Stimulated activated CD4-positive, alpha-beta T cell treated with anti-CD3 and anti-CD28 coated beads, TNF-alpha, amount 100 ng/mL, for 24 hours (primary cell): ENCODE data around the gene TBC1D24.
A peak's percentile ranks its signal among the peaks of the same experiment; 100 is the strongest.

Experiments
- DNase-seq, 3 experiments: peaks; one replicate each; pipeline ENCODE4 v3.0.0-alpha.2; 2020; ENCODE audit warnings: low read depth in 3 of 3

TBC1D24 gene

GRCh38 chr16:2516391-2517240 is 41.7 kb downstream of the TBC1D24 start:
- no peak for DNase-seq

GRCh38 chr16:2517954-2518605 is 43.2 kb downstream of the TBC1D24 start:
- DNase-seq, result no peak

DNA sequence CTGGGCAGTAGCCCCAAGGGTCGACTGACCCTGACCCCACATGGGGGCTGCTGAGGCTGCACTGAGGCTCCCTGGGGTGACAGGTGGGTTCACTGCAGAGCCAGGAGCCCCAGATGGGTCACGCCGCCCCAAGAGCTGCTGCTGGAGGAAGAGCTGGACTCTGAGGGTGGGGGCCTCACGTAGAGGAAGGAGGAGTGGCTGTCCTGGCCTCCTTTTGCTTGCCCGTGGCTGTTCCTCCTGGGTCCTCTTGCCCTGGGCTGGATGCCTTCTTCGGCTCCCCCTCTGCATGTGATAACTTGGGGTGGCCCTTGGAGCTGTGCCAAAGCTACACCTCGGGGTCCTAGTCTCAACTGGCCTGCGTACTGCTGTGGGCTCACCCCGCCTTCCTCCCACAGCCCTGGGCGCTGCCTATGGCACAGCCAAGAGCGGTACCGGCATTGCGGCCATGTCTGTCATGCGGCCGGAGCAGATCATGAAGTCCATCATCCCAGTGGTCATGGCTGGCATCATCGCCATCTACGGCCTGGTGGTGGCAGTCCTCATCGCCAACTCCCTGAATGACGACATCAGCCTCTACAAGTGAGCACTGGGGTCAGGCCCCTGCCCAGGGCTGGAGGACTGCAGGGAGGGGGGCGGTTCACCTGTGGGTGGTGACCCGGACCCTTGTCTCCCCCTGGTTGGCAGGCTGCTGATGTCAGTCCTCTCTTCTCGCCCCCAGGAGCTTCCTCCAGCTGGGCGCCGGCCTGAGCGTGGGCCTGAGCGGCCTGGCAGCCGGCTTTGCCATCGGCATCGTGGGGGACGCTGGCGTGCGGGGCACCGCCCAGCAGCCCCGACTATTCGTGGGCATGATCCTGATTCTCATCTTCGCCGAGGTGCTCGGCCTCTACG is 44.1 kb downstream of the TBC1D24 start:
- no peak for DNase-seq

- DNase-seq, result no peak
Measured at GRCh38 chr16:2519711-2520080, 44.8 kb downstream of the TBC1D24 start.

GRCh38 chr16:2520097-2520783 is 45.3 kb downstream of the TBC1D24 start, which contains the start of gene AMDHD2:
Gene AMDHD2, plus strand, starts transcription at chr16:2520371. Its CDS starts 88 bp downstream, at chr16:2520459.
- DNase-seq, result peak; percentile 73 to 86 (median 76)

DNA sequence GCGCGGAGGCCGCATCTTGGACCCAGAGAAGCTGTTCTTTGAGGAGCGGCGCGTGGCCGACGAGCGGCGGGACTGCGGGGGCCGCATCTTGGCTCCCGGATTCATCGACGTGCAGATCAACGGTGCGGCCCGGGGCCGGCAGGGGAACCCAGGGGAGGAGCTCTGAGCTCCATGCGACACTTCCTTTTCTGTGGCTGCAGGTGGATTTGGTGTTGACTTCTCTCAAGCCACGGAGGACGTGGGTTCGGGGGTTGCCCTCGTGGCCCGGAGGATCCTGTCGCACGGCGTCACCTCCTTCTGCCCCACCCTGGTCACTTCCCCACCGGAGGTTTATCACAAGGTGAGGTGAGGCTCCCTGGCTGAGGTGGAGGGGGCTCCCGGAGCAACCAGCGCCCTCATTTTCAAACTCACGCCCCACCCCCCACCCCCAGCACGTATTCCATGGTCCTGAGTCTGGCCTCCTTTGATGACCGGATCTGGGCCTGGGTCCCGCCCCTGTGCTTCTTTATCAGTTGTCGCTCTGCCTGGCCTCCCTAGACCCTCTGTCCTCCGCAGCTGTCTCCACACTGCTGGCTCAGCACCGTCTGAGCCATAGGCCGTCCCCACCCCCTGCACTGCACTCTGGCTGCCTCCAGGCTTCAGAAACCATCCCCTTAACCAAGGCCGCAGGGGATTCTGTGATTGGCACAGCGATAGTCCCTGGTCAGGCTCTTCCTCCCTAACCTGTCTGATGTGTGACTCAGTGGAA is 46.0 kb downstream of the TBC1D24 start:
- DNase-seq, result peak in 1 of 3 experiments; percentile 35

DNA sequence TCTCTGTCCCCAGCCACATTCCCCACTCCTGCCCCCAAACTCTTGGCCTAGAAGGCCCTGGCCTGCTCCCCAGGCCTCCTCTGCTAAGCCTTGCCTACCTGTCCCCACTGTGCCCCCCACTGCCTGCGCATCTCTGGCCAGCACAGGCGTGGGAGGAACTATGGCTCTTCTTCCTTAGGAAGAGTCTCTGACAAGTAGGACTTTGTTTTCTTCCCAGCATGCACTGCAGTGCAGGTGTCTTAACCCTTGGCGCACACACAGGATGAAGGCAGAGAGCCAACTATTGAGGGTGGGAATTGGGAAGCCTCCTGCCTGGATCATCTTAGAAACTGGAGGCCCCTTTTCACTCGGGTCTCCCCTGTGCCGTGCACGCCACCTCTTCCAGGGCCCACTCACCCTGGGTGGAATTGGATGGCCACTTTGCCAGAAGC is 48.9 kb downstream of the TBC1D24 start:
- no peak for DNase-seq

DNA sequence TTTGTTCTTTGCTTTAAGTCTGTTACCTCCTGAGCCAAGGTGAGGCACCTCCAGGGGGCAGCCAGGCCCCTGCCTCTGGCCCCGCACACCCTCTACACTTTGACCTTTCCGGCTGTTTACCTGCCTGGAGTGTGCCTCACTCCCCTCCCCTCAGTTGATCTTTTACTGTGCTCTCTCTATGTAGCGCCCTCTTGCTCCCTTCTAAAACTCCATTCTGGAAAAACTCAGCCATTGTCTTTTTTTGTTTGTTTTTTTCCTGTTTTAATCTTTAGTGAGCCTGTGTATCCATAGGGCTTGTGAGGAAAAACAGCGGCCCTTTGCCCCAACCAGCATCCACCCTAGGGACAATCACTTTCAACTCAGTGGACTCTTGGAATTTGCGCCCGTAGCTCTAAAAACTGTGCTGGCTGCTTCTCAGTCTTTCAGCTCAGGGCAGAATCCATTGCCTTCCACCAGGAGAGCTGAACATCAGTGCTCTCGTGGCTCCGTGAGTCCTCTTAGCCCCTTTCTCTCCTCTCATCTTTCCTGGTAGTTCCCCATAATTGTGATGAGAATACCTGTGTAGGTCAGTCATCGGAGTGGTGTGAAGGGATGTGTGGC is 49.5 kb downstream of the TBC1D24 start:
- no peak for DNase-seq

- no peak for DNase-seq
Measured at GRCh38 chr16:2526135-2526534, 51.2 kb downstream of the TBC1D24 start.

- DNase-seq, result no peak
Measured at GRCh38 chr16:2527071-2527783, 52.3 kb downstream of the TBC1D24 start.

DNA sequence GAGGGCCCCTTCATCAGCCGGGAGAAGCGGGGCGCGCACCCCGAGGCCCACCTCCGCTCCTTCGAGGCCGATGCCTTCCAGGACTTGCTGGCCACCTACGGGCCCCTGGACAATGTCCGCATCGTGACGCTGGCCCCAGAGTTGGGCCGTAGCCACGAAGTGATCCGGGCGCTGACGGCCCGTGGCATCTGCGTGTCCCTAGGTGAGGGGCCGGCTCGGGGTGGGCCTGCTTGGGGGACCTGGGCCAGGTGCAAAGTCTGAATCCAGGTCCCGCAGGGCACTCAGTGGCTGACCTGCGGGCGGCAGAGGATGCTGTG is 52.8 kb downstream of the TBC1D24 start:
- no peak for DNase-seq

DNA sequence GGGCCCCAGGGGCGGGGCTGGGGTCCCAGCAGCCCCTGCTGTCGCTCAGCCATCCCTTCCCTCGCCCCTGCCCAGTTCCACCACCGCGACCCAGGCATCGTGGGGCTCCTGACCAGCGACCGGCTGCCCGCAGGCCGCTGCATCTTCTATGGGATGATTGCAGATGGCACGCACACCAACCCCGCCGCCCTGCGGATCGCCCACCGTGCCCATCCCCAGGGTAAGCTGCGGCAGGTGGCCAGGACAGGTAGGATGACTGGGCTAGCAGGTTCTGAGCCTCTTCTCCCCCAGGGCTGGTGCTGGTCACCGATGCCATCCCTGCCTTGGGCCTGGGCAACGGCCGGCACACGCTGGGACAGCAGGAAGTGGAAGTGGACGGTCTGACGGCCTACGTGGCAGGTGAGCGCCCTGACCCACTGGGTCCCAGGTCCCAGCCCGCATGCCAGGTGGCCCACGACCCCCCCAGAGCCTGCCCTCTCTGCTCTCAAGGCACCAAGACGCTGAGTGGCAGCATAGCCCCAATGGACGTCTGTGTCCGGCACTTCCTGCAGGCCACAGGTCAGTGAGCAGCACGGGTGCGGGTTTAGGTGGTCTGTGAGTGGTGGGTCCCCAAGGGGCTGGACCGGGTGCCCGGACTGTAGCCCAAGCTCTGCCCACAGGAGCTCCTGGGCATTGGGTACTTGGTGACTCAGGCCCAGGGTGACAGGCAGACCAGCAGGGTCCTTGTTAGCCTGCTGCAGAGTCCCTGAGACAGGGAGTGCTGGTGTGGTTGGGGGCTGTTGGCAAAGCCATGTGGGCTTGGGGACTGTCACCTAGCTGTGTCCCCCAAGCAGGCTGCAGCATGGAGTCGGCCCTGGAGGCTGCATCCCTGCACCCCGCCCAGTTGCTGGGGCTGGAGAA is 53.5 kb downstream of the TBC1D24 start:
- no peak for DNase-seq

DNA sequence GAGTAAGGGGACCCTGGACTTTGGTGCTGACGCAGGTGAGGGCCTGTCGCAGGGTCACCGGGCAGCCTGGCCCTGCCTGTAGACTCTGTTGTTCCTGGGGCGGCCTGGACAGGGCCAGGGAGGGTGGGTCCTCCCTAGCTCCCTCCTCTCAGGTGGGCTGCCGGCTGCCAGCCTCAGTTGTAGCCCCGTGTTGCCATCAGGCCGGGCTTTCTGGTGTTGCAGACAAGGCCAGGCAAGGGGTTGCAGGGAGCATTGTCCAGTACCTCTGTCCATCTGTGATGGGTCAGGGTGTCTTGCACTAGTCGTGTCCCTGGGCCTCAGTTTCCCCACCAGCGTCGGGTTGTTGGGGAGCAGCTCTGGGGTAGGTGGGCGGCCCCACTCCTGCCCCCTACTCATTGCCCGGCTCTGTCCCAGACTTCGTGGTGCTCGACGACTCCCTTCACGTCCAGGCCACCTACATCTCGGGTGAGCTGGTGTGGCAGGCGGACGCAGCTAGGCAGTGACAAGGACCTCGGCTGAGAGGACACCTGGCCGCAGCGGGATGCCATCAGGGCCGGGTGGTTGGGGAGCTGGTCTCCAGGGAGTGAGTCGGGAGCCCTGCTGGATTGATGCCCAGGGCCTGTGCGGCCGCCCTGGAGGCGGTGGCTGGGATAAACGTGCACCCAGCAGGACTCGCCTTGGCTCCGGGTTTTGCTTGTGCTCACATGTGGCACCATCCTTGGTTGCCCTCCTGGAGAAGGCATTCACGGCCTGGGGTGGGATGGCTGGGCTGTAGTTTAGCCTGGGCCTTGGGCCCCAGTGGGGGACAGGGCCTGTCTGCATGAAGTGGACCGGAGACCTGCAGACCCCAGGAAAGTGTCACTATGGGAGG is 54.4 kb downstream of the TBC1D24 start:
- no peak for DNase-seq

- DNase-seq, result no peak
Measured at GRCh38 chr16:2529961-2530628, 55.2 kb downstream of the TBC1D24 start.

- no peak for DNase-seq
Measured at GRCh38 chr16:2530629-2531318, 55.8 kb downstream of the TBC1D24 start.

DNA sequence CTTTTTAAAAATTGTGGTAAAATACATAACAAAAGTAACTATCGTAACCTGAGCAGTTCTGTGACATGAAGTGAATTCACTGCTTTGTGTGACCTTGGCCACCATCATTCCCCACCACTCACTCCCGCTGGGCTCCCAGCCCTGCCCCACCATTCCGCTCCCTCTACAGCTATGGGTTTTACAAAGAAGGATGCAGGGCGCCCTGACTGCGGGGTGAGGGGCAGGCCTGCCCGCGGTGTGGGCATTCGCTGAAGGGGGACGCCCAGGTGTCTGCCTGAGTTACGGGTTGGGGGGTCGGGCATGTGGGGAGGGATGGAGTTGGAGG is 56.4 kb downstream of the TBC1D24 start, which contains the start of gene CEMP1:
TSS of gene CEMP1 (minus strand) at position 38 of the 325 bp plus-strand sequence. CDS start 335 bp downstream, outside the sequence.
- no peak for DNase-seq
